ENCODE data around the gene ARL13B.
"Not testable (repeated sequence)": the region's sequence is repeated elsewhere in the genome, so short reads cannot be mapped to it uniquely, and the experiment has no call there.

Gene ARL13B

GRCh38 chr3:94001827-94002495 is 22.0 kb downstream of the ARL13B start:
- no peak for DNase-seq

GRCh38 chr3:94004301-94004910 is 24.5 kb downstream of the ARL13B start:
- DNase-seq: peak; percentile 86

GRCh38 chr3:94008253-94008652 is 28.3 kb downstream of the ARL13B start:
- no peak for DNase-seq

GRCh38 chr3:94009608-94010007 is 29.7 kb downstream of the ARL13B start:
- DNase-seq: no peak

- peak; percentile 65 for DNase-seq
These were observed 31.3 kb downstream of the ARL13B start for GRCh38 chr3:94011233-94011711.

GRCh38 chr3:94012185-94012584 is 32.2 kb downstream of the ARL13B start:
- no peak for DNase-seq

GRCh38 chr3:94015025-94015424 is 35.1 kb downstream of the ARL13B start:
- no peak for DNase-seq

GRCh38 chr3:94019659-94020058 is 39.7 kb downstream of the ARL13B start:
- no peak for DNase-seq

- no peak for DNase-seq
These were observed 40.3 kb downstream of the ARL13B start for GRCh38 chr3:94020293-94020692.

- DNase-seq: no peak
These were observed 44.4 kb downstream of the ARL13B start for GRCh38 chr3:94024385-94024784.

GRCh38 chr3:94026623-94027022 is 46.7 kb downstream of the ARL13B start:
- no peak for DNase-seq

- no peak for DNase-seq
These were observed 48.3 kb downstream of the ARL13B start, which contains the start of gene STX19 for GRCh38 chr3:94028093-94028837. Gene STX19, minus strand, starts transcription at chr3:94028597. Its CDS starts 13,328 bp downstream, at chr3:94015269.

GRCh38 chr3:94036909-94037507 is 57.1 kb downstream of the ARL13B start:
- DNase-seq: peak; percentile 37

- no peak for DNase-seq
These were observed 63.3 kb downstream of the ARL13B start for GRCh38 chr3:94043285-94043684.

GRCh38 chr3:94044100-94044936 is 64.4 kb downstream of the ARL13B start:
- not testable (repeated sequence) for DNase-seq

- DNase-seq: no peak
These were observed 66.6 kb downstream of the ARL13B start for GRCh38 chr3:94046533-94046932.

- DNase-seq: no peak
These were observed 69.3 kb downstream of the ARL13B start for GRCh38 chr3:94049267-94049666.

- no peak for DNase-seq
These were observed 70.6 kb downstream of the ARL13B start for GRCh38 chr3:94050546-94050945.

GRCh38 chr3:94061297-94061696 is 81.3 kb downstream of the ARL13B start:
- DNase-seq: no peak

GRCh38 chr3:94062513-94063404 is 82.8 kb downstream of the ARL13B start, which contains the start of the genes DHFR2 and NSUN3:
Gene DHFR2, minus strand, starts transcription at chr3:94062916. Its CDS starts 1,405 bp downstream, at chr3:94061511.
Gene NSUN3, plus strand, starts transcription at chr3:94063061. Its CDS starts 66 bp downstream, at chr3:94063127.
- peak; percentile 98 for DNase-seq

- DNase-seq: peak; percentile 52
These were observed 83.7 kb downstream of the ARL13B start for GRCh38 chr3:94063496-94064119.
